ENCODE measurements around the gene EMC8.
"Not testable (repeated sequence)": the region's sequence is repeated elsewhere in the genome, so short reads cannot be mapped to it uniquely, and the experiment has no call there.

Gene EMC8

DNA sequence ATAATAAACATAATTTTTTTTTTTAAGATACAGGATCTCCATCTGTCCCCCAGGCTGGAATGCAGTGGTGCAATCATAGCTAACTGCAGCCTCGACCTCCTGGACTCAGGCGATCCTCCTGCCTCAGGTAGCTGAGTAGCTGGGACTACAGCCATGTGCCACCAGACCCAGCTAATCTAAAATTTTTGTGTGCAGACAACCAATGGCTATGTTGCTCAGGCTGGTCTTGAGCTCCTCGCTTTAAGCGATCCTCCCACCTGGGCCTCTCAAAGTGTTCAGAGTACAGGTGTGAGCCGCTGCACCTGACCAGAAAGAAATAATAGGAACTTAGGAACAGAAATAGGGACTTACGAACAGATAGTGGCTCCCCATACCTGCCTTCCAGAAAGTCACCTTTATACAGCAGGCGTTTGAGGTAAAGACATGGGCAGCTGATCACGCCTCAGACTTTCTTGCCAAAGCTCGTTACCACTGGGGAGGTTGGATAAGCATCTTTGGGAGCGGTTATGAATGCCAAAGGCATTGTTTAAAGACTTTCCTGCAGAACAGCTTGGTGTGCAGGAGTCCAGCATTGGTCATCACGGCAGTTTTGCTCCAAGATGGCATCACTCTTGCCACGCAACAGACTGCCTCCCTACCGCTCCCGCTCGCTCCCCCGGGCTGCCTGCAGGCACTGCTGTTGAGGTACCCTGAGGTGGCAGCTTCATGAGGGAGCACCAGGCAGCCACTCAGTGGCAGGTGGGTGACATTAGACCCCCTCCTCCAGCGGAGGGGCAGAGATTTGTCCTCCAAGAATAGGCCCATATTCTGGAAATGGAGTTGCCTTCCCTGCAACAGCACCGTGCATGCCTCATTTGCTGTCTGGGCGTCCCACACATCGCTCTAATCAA lies 13.7 kb upstream of the EMC8 start:
- no peak for DNase-seq
- TF ChIP-seq GATA1 (IDR thresholded peaks at IDR 0.05; ENCODE audit: low read depth, low read length): no peak
- no peak for TF ChIP-seq POLR2A (IDR thresholded peaks at IDR 0.05; ENCODE audit: low read length)

DNA sequence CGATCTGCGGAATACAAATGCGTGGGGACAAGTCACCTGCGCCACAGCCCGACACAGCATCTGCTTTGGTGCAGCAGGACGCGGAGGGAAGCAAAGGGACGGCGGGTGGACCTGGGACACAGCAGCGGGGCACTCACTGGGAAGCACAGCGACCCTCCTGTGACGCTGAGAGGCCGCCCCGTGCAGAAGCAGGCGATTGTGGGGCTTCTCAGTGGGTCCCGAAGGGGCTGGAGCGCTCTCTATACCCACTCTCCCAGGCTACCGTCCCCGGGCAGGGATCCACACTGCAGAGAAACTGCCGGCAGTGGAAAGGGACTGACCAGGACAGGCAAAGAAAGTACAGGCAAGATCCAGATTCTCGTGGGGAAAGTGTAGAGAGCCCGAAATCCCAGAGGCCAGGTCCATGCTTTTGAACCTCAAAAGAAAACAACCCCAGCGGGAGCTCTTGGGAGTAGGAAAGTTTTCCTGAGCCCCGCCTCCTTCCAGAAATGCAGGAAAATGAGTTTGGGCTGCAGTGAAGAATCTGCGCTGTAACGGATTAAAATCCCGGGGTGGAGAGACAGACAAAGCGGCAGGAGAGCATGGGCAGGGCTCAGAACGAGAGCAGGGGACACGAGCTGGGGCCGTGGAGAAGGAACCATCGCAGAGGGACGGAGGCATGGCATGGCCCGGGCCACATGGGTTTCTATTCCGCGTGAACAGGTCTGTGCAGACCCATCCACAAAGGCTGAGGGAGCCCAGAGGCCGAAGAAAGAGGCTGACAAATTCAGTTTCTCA lies 12.9 kb upstream of the EMC8 start:
- TF ChIP-seq GATA1 (IDR thresholded peaks at IDR 0.05; ENCODE audit: low read depth, low read length) (no peak), POLR2A (IDR thresholded peaks at IDR 0.05; ENCODE audit: low read length) (no peak)
- no peak for DNase-seq

DNA sequence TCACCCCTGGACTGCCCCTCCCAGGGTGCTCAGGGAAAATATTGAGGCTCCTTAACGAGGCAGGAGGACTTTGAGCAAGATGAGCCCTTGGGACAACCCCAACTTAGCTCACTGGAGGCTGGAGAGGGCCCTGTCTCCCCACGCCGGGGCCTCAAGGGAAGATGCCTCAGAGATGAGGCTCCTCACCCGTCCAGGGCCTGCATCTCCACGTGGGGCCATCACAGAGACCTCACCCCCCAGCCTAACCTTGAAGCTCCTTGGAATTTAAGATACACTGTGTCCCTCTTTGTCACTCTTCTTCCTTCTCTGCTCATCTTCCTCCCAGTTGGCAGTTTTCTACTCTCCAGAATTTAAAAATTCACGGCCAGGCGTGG lies 11.4 kb upstream of the EMC8 start:
- no peak for TF ChIP-seq POLR2A (IDR thresholded peaks at IDR 0.05; ENCODE audit: low read length)
- no peak for TF ChIP-seq GATA1 (IDR thresholded peaks at IDR 0.05; ENCODE audit: low read depth, low read length)

DNA sequence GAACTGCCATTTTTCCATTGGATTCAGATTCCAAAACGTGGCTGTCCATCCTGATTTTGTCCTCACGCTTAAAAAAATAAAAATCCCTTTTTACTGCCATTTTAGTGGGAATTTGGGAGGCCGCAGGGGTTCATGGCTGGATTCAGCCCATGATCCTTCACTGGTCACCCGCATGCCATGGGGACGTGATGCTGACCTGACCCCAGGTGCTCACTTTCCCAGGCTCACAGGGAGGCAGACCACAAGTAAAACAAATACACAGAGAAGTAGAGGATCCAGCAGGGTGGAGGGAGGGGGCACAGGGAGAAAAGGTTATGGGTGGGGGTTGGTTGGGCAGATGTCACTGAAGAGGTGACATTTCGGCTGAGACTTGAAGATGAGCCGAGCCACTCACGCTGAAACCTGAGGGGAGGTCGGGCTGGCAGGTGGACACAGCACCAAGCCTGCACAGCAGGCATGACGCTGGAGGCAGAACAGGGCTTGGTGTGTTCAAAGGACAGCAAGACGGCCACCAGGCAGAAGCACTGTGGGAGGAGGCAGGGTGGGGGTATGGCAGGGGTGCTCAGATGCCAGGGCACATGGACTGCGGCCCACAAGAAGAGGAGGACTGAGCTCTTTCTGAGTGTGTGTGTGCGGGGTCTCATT lies 10.9 kb upstream of the EMC8 start:
- DNase-seq: no peak
- no peak for TF ChIP-seq POLR2A (IDR thresholded peaks at IDR 0.05; ENCODE audit: low read length)
- TF ChIP-seq GATA1 (IDR thresholded peaks at IDR 0.05; ENCODE audit: low read depth, low read length): no peak

More for the DNA sequence above, 11.4 kb upstream of the EMC8 start:
- DNase-seq: no peak

DNA sequence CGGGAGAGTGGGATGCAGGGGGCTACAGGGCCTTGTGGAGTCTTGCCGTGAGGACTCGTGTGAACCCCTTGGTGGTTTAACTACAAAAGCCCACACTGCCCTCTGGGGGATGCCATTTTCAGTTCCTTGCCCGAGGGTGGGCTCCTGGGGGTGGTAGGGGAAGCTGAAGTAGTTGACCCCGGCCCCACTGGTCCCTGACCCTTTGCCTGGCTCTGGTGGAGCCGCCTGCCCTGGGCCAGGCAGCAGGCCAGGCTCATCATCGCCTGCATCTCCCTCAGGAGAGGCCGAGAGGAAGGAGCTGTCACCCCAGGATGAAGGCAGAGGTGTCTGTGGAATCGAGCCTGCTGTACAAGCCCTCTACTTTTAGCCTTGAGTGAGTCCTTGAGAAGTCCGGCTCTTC lies 10.3 kb upstream of the EMC8 start:
- TF ChIP-seq GATA1 (IDR thresholded peaks at IDR 0.05; ENCODE audit: low read depth, low read length) (no peak), POLR2A (IDR thresholded peaks at IDR 0.05; ENCODE audit: low read length) (no peak)
- DNase-seq: no peak

DNA sequence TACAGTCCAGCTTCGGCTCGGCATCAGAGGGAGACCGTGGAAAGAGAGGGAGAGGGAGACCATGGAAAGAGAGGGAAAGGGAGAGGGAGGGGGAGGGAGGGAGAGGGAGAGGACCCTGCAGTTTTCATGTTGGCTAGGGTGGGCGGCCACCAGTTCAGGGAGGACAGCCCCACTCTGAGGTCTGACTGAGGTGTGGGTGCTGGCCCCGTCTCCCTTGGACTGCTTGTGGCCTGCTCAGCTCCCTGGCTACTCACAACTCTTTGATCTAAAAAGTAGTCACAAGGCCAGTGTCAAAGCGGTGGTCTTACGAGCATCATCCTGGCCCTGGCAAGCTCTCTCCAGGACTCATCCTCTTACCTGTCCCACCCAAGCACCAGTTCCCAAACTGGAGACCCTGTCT lies 9.6 kb upstream of the EMC8 start:
- no peak for DNase-seq
- no peak for TF ChIP-seq POLR2A (IDR thresholded peaks at IDR 0.05; ENCODE audit: low read length)
- TF ChIP-seq GATA1 (IDR thresholded peaks at IDR 0.05; ENCODE audit: low read depth, low read length): no peak

DNA sequence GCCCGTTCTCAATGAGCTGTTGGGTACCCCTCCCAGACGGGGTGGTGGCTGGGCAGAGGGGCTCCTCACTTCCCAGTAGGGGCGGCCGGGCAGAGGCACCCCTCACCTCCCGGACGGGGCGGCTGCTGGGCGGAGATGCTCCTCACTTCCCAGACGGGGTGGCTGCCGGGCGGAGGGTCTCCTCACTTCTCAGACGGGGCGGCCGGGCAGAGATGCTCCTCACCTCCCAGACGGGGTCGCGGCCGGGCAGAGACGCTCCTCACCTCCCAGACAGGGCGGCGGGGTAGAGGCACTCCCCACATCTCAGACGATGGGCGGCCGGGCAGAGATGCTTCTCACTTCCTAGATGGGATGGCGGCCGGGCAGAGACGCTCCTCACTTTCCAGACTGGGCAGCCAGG lies 8.8 kb upstream of the EMC8 start:
- DNase-seq: not testable (repeated sequence)

DNA sequence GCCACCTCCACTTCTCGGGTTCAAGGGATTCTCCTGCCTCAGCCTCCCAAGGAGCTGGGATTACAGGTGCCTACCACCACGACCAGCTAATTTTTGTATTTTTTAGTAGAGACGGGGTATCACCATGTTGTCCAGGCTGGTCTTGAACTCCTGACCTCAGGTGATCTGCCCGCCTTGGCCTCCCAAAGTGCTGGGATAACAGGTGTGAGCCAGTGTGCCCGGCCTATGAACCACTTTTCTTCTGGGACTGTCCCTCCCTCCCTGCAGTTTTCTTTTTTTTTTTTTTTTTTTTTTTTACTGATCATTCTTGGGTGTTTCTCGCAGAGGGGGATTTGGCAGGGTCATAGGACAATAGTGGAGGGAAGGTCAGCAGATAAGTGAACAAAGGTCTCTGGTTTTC lies 8.0 kb upstream of the EMC8 start:
- not testable (repeated sequence) for DNase-seq

DNA sequence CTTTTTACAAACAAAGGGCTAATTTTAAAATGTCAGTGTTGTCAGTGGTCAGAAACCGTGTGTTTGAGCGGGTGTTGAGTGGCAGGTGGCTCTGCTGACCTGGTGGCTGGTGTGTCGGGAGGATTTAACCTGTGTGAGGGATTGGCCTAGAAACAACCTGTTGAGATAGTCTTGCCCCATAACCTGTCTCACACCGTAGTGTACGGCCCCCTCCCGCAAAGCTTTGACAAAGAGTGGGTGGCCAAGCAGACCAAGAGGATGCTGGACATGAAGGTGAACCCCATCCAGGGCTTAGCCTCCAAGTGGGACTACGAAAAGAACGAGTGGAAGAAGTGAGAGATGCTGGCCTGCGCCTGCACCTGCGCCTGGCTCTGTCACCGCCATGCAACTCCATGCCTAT lies 7.2 kb upstream of the EMC8 start:
- TF ChIP-seq GATA1 (IDR thresholded peaks at IDR 0.05; ENCODE audit: low read depth, low read length): no peak
- no peak for TF ChIP-seq POLR2A (IDR thresholded peaks at IDR 0.05; ENCODE audit: low read length)
- no peak for DNase-seq

DNA sequence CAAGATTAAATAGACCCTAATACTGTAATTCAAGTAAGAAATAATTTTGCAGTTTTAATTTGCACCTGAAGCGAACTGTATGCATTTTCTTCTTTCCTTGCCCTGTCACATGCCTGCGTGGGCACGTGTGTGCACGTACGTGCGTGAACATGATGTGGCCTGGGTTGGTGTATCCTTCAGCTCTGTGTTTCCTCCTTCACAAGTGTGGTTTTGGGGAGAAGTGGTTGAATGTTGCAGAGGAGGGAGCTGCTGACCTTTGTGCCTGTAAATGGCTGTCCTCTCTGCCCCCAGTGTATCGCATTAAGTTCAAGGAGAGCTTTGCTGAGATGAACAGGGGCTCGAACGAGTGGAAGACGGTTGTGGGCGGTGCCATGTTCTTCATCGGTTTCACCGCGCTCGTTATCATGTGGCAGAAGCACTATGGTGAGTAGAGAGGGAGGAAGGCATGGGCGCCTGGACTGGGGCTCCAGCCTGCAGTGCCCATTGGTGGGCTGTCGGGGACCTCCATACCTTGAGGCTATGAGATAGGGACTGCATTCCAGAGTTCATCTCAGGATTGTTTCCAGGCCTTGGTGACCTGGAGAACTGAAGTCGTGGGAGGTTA lies 6.2 kb upstream of the EMC8 start:
- TF ChIP-seq GATA1 (IDR thresholded peaks at IDR 0.05; ENCODE audit: low read depth, low read length): no peak
- no peak for TF ChIP-seq POLR2A (IDR thresholded peaks at IDR 0.05; ENCODE audit: low read length)
- no peak for DNase-seq

DNA sequence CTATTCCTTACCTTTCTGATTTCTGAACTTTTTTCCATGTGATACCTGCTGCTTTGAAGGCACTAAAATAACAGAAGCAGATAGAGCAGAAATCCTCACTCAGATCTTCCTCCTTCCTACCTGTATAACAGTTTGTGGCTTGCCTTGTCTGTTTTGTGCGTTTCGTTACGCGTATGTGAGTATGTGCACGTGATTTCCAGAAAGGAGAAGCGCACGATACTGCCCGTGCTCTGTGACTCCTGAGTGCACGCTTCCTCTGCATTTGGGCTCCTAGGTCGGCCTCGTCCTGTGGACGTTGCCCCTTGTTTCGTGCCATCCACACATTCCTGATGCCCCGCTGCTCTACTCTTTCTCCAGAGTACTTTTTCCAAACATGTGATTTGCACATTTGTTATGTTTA lies 4.2 kb upstream of the EMC8 start:
- no peak for DNase-seq
- no peak for TF ChIP-seq GATA1 (IDR thresholded peaks at IDR 0.05; ENCODE audit: low read depth, low read length)
- TF ChIP-seq POLR2A (IDR thresholded peaks at IDR 0.05; ENCODE audit: low read length): no peak

DNA sequence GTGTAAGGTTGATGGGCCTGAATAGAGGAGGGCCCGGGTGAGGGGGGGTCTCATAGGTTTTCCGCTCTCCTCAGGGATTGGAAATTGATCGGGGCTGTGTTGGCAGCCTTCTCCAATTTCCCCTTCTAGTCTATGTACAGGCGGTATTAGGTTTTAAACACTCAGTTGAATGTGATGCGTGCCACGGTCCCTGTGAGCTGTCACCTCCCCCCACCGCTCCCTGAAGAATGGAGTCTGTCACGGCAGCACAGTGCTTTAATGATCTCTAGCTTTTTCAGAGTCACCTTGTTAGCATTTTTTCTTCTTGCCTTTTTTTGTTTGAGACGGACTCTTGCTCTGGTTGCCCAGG lies 951 bp upstream of the EMC8 start:
- no peak for TF ChIP-seq GATA1 (IDR thresholded peaks at IDR 0.05; ENCODE audit: low read depth, low read length)
- no peak for TF ChIP-seq POLR2A (IDR thresholded peaks at IDR 0.05; ENCODE audit: low read length)
- DNase-seq: peak; percentile 59 to 75

DNA sequence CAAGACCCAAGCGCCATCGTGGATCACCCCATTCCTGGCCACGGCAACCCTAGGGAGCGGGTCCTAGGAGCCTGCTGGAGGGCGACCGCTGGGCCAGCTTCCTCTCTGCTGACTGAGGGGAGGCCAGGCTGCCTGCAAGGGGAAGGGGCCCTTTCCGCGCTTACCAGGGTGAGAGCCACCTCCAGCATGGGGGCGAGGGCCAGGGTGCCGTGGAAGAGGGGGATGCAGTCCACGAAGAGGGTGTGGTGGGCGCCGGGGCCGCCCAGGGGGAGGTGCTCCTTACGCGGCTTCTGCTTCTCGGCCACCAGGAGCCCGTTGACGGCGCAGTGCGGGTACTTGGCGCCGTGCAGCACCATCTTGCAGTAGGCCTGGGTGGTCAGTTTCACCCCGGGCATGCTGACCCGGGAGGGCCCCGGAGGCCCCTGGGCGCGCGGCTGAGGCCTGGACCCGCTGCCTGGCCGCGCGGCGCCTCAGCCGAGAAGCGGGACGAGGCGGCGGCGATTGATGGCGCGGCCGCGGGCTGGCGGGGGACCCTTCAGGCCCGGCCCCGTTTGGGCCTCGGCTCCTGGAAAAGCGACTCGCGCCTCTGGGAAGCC lies 345 bp downstream of the EMC8 start:
- peak; percentile 78 to 81 for DNase-seq
- TF ChIP-seq GATA1 (IDR thresholded peaks at IDR 0.05; ENCODE audit: low read depth, low read length): no peak
- no peak for TF ChIP-seq POLR2A (IDR thresholded peaks at IDR 0.05; ENCODE audit: low read length)

DNA sequence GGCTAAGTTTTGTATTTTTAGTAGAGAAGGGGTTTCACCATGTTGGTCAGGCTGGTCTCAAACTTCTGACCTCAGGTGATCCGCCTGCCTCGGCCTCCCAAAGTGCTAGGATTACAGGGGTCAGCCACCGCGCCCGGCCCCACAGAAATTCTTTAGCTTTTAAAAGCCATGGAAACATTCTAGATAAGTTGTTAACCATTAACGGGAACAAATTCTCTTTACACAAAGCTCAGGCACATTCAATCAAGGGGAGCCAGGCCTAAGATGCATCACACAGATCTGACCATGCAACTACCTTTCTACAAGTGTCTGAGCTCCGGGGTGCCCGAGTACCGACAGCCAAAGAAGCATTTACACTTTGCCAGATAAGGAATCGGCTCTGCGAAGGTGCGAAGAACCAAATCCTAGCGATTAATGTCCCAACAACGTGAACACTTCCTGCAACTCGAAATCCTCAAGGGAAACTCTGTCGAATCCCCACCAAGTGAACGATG lies 1.0 kb downstream of the EMC8 start:
- peak; percentile 41 to 56 for DNase-seq
- no peak for TF ChIP-seq GATA1 (IDR thresholded peaks at IDR 0.05; ENCODE audit: low read depth, low read length)
- TF ChIP-seq POLR2A (IDR thresholded peaks at IDR 0.05; ENCODE audit: low read length): no peak
